Measurements from ENCODE around the gene SSC4D.
"Not testable (repeated sequence)": the region's sequence is repeated elsewhere in the genome, so short reads cannot be mapped to it uniquely, and the experiment has no call there.

DNA sequence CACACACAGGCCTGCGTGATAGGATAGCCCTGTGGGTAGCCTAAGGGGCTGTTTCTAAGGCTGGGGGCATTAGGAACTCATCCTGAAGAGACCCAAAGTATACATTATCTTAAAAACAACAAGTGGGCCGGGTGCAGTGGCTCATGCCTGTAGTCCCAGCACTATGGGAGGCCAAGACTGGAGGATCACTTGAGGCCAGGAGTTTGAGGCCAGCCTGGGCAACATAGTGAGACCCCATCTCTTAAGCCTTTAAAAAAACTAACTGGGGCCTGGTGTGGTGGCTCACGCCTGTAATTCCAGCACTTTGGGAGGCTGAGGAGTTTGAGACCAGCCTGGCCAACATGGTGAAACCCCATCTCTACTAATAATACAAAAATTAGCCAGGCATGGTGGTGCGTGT is 16.1 kb upstream of the SSC4D start:
- TF ChIP-seq, protein P1, sequence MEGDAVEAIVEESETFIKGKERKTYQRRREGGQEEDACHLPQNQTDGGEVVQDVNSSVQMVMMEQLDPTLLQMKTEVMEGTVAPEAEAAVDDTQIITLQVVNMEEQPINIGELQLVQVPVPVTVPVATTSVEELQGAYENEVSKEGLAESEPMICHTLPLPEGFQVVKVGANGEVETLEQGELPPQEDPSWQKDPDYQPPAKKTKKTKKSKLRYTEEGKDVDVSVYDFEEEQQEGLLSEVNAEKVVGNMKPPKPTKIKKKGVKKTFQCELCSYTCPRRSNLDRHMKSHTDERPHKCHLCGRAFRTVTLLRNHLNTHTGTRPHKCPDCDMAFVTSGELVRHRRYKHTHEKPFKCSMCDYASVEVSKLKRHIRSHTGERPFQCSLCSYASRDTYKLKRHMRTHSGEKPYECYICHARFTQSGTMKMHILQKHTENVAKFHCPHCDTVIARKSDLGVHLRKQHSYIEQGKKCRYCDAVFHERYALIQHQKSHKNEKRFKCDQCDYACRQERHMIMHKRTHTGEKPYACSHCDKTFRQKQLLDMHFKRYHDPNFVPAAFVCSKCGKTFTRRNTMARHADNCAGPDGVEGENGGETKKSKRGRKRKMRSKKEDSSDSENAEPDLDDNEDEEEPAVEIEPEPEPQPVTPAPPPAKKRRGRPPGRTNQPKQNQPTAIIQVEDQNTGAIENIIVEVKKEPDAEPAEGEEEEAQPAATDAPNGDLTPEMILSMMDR (IDR thresholded peaks at IDR 0.05): not testable (repeated sequence)
- not testable (repeated sequence) for TF ChIP-seq POLR2A (IDR thresholded peaks at IDR 0.05)
